Measurements from ENCODE around the gene INPP5A.

Gene INPP5A

DNA sequence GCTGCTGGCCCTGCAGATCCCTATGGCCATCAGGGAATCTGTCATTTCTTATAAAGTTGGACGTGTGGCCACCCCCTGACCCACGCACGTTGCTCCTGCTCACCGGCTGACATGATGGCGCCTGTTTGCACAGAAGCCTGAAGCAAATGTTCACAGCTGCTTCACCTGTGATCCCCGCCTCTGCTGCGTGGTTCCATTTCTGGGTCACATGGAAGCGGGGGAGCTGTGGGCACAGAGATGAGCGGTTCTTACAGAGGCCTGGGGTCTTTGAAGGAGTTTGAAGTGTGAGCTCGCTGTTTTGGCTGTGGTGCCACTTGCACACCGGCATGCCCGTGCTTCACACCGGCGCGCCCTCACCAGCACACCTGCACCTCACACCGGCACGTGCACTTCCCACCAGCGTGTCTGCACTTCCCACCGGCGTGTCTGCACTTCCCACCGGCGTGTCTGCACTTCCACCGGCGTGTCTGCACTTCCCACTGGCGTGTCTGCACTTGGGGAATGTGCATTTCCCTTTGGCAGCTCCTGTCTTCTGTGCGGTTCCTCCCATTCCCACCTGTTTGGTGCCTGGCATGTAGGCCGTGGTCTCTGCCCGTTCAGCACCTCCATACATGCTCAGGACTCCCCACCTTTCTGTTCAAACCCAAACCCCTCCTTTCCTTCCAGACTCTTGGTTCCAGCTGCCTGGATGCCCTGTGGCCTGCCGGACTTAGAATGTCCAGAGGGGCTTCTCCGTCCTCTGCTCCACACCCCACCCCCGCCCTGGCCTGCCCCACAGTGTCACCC, 86.7 kb downstream of the INPP5A start:
- Histone ChIP-seq H3K9ac (ENCODE audit: low read depth in 1 of 2, low read length in 2 of 2) (no peak overlapping the region), H3K27me3 (ENCODE audit: control insufficient read depth in 2 of 2, insufficient read depth in 2 of 2, low read length in 2 of 2) (no peaks in the 10 kb centered on the region), H3K4me3 (ENCODE audit: low read length in 2 of 2) (no peak overlapping the region), H3K4me1 (ENCODE audit: control insufficient read depth in 2 of 2, insufficient read depth in 2 of 2, low read length in 2 of 2) (peaks cover 2% of the 10 kb centered on the region in 2 donors), H3K36me3 (ENCODE audit: control insufficient read depth in 2 of 2, insufficient read depth in 2 of 2, low read length in 2 of 2) (no peaks in the 10 kb centered on the region), H3K9me3 (ENCODE audit: control insufficient read depth in 2 of 2, low read length in 2 of 2) (peaks cover 0 to 2% of the 10 kb centered on the region in 2 donors), H3K27ac (ENCODE audit: low read depth in 2 of 2, low read length in 2 of 2) (no peak overlapping the region)

DNA sequence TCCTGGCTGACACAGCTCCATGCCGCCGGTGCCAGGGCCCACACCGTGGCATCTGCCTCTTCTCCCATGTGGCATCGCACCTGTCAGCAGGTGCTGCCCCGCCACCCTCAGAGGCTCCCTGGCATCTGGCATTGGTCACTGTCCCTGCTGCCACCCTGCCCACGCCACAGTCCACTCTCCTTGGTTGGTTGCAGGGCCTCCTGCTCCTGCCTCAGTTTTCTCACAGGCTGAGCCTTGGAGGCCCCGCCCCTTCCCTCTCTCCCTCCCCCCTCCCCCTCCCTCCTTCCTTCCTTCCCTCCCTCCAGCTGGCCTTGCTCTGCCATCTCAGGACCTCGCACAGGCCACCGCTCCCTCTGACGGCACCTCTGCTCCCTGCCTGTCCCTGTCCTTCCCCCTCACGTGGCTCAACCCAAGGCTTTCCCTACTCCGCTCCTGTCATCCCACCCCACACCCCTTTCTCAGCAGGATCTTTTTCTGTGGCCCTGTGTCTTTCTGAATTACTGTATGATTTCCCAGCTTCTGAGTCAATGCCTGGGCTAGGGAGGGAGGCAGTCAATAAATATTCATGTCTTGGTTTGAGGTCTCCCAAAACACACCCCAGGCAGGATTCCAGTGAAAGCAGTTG, 87.4 kb downstream of the INPP5A start:
- H3K9ac ChIP-seq (ENCODE audit: low read depth in 1 of 2, low read length in 2 of 2), result no peak overlapping the region

DNA sequence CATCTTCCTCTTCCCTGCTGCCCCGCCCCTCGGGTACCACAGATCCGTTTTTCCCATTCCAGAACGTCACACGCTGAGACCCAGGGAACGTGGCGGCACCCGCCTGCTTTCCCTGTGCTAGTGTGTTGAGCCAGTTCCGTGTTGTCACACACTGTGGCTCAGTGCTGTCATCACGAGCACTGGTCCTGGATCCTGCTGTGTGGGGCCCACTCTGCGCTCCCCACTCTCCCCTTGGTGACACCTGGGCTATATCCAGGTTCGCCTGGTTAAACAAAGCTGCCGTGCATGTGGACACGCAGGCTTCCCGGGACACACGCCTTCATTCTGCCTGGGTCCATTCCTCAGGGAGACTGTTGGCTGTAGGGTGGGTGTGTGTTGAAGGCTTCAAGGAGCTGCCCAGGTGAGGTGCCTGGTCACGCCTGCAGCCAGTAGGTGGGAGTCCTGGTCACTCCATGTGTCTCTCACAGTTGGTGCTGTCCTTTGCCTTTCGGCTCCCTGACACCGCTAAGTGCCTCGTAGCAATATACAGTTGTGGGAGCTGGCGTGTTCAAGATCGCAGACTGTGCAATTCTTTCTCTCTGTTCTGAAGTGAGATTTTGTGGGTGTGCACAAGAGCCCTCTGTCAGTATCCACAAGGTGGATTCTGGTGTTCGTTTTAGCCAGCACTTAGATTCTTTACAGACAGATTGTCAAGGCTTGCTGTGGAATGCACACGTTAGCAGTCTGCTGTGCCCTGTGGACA, 88.6 kb downstream of the INPP5A start:
- Histone ChIP-seq H3K36me3 (ENCODE audit: control insufficient read depth in 2 of 2, insufficient read depth in 2 of 2, low read length in 2 of 2) (no peaks in the 10 kb centered on the region), H3K4me1 (ENCODE audit: control insufficient read depth in 2 of 2, insufficient read depth in 2 of 2, low read length in 2 of 2) (peaks cover 2% of the 10 kb centered on the region in 2 donors), H3K9me3 (ENCODE audit: control insufficient read depth in 2 of 2, low read length in 2 of 2) (no peaks in the 10 kb centered on the region), H3K27me3 (ENCODE audit: control insufficient read depth in 2 of 2, insufficient read depth in 2 of 2, low read length in 2 of 2) (no peaks in the 10 kb centered on the region), H3K27ac (ENCODE audit: low read depth in 2 of 2, low read length in 2 of 2) (no peak overlapping the region), H3K9ac (ENCODE audit: low read depth in 1 of 2, low read length in 2 of 2) (no peak overlapping the region), H3K4me3 (ENCODE audit: low read length in 2 of 2) (no peak overlapping the region)

More for the DNA sequence above, 87.4 kb downstream of the INPP5A start:
- peaks cover 0 to 2% of the 10 kb centered on the region in 2 donors for H3K9me3 ChIP-seq (ENCODE audit: control insufficient read depth in 2 of 2, low read length in 2 of 2)
- H3K4me1 ChIP-seq (ENCODE audit: control insufficient read depth in 2 of 2, insufficient read depth in 2 of 2, low read length in 2 of 2), result peaks cover 2% of the 10 kb centered on the region in 2 donors
- no peak overlapping the region for H3K4me3 ChIP-seq (ENCODE audit: low read length in 2 of 2)
- no peaks in the 10 kb centered on the region for H3K36me3 ChIP-seq (ENCODE audit: control insufficient read depth in 2 of 2, insufficient read depth in 2 of 2, low read length in 2 of 2)
- no peaks in the 10 kb centered on the region for H3K27me3 ChIP-seq (ENCODE audit: control insufficient read depth in 2 of 2, insufficient read depth in 2 of 2, low read length in 2 of 2)
- H3K27ac ChIP-seq (ENCODE audit: low read depth in 2 of 2, low read length in 2 of 2), result no peak overlapping the region

DNA sequence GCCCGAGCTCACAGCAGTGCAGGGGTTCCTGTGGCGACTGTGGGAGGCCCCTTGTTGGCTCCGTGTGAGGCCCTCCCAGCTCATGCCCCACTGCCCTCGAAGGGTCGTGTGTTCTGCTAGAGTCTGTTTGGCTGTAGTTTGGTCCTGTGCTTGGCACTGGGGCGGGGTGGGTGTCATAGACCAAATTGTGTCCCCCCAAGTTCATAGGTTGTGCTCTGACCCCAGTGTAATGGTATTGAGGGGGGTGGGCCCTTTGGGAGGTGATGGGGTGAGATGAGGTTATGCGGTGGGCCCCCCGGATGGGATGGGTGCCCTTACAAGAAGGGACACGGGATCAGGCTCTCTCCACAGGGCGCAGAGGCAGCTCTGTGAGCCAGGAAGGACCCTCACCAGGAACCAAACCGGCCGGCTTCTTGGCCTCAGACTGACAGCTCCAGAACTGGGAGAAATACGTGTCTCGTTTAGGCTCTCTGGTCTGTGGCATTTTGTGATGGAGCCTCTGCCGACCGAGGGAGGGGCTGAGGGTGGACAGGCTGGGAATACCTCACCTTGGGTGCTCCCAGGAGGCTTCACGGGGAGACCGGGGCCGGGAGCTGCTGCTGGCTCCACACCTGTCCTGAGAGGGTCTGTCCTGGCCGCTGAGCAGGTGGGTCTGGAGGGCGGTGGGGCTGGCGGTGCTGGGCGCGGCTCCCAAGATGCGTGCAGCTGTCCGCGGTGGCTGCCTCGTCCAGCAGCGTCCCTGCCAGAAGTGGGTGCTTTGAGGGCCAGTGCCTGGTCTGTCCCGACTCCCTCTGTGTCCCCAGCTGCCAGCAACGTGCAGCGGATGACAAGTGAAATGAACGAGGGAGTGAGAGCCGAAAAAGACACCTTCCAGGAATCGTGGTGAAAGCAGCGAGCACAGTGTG, 89.4 kb downstream of the INPP5A start:
- peaks cover 8 to 9% of the 10 kb centered on the region in 2 donors for H3K4me1 ChIP-seq (ENCODE audit: control insufficient read depth in 2 of 2, insufficient read depth in 2 of 2, low read length in 2 of 2)
- H3K36me3 ChIP-seq (ENCODE audit: control insufficient read depth in 2 of 2, insufficient read depth in 2 of 2, low read length in 2 of 2), result no peaks in the 10 kb centered on the region
- H3K4me3 ChIP-seq (ENCODE audit: low read length in 2 of 2), result no peak overlapping the region
- peak overlapping the region in 1 of 2 donors; percentile 26 for H3K27ac ChIP-seq (ENCODE audit: low read depth in 2 of 2, low read length in 2 of 2)
- no peak overlapping the region for H3K9ac ChIP-seq (ENCODE audit: low read depth in 1 of 2, low read length in 2 of 2)
- no peaks in the 10 kb centered on the region for H3K9me3 ChIP-seq (ENCODE audit: control insufficient read depth in 2 of 2, low read length in 2 of 2)
- H3K27me3 ChIP-seq (ENCODE audit: control insufficient read depth in 2 of 2, insufficient read depth in 2 of 2, low read length in 2 of 2), result no peaks in the 10 kb centered on the region

DNA sequence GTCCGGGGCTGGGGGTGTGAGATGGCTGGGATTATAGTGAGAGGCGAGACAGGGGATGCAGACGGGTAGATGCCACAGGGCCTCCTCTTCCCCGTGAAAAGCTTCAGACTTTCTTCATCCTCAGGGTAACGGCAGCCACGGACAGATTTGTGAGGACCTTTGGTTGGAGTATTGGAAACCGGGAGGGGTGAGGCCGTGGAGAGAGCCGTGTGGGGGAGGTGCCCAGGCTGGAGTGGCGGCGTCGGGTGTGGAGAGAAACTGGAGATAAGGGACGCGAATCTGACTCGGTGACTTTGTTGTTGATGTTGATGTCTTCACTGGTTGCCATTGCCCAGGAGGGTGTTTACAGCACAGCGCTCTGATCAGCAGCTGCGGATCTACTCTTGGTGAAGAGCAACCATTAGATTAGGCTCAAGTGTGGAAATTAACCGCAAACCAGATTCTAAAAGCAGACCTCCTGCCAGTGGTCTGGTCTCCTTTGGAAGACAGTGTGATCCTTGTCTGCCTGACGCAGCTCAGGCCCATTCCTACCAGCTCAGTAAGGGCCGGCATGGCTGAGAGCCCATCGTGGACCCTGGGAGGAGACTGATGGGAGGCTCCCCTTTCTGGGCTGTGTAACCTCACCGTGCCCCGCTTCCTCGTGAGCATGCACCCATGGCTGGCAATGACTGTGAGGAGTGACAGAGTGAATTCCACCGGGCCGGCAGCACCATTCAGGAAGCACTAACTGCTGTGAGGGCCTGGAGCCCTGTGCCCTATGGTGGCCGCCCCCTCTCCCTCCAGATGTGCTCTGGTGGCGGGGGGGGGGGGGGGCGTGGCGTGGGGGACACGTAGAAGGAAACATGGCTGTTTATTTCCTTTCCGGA, 90.3 kb downstream of the INPP5A start:
- H3K9me3 ChIP-seq (ENCODE audit: control insufficient read depth in 2 of 2, low read length in 2 of 2), result no peaks in the 10 kb centered on the region
- H3K27me3 ChIP-seq (ENCODE audit: control insufficient read depth in 2 of 2, insufficient read depth in 2 of 2, low read length in 2 of 2), result no peaks in the 10 kb centered on the region
- H3K36me3 ChIP-seq (ENCODE audit: control insufficient read depth in 2 of 2, insufficient read depth in 2 of 2, low read length in 2 of 2), result no peaks in the 10 kb centered on the region
- no peak overlapping the region for H3K9ac ChIP-seq (ENCODE audit: low read depth in 1 of 2, low read length in 2 of 2)
- peaks cover 10 to 11% of the 10 kb centered on the region in 2 donors for H3K4me1 ChIP-seq (ENCODE audit: control insufficient read depth in 2 of 2, insufficient read depth in 2 of 2, low read length in 2 of 2)
- H3K27ac ChIP-seq (ENCODE audit: low read depth in 2 of 2, low read length in 2 of 2), result peak overlapping the region; percentile 26 to 39
- H3K4me3 ChIP-seq (ENCODE audit: low read length in 2 of 2), result no peak overlapping the region

DNA sequence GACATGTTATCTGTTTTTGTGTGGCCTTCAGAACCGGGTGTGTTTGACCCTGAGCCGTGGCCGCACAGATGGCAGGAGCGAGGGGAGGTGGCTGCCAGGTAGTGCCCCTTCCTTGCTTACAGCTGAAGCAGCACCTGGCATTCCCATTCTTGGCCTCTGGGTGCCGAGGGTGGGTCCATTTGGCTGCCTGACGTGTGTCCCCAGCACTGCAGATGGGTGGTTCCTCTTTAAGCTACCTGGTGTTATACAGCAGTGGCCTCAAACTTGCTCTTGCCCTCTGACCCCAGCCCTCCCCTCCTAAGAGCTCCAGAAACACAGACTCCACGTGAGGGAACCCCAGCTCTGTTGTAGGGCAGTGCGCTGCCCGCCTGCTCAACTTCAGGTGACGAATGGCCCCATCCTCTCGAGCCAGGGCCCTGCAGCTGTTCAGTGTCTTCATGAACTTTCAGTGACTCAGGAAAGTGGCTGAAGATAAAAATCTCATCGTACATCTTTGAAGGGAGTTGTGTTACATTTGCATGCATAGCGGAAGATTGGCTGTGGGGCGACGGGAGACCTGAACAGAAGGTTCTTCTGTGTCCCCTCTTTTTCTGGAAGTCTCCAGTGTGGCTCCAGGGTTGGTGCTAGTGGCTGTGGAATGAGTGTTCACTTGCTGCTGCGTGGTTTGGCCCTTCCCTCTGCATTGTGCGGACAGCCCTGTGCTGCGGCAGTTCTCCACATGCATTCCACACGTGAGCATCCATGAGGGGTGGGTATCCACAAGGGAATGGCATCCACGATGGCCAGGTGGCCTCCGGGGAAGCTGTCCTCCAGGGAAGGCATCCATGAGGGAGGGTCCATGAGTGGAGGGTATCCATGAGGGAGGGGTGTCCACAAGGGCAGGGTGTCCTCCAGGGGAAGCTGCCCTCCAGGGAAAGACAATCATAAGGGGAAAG, 91.6 kb downstream of the INPP5A start:
- Histone ChIP-seq H3K36me3 (ENCODE audit: control insufficient read depth in 2 of 2, insufficient read depth in 2 of 2, low read length in 2 of 2) (no peaks in the 10 kb centered on the region), H3K27ac (ENCODE audit: low read depth in 2 of 2, low read length in 2 of 2) (peak overlapping the region in 1 of 2 donors; percentile 60), H3K4me3 (ENCODE audit: low read length in 2 of 2) (no peak overlapping the region), H3K9ac (ENCODE audit: low read depth in 1 of 2, low read length in 2 of 2) (no peak overlapping the region), H3K4me1 (ENCODE audit: control insufficient read depth in 2 of 2, insufficient read depth in 2 of 2, low read length in 2 of 2) (peaks cover 10 to 12% of the 10 kb centered on the region in 2 donors), H3K9me3 (ENCODE audit: control insufficient read depth in 2 of 2, low read length in 2 of 2) (no peaks in the 10 kb centered on the region), H3K27me3 (ENCODE audit: control insufficient read depth in 2 of 2, insufficient read depth in 2 of 2, low read length in 2 of 2) (no peaks in the 10 kb centered on the region)

DNA sequence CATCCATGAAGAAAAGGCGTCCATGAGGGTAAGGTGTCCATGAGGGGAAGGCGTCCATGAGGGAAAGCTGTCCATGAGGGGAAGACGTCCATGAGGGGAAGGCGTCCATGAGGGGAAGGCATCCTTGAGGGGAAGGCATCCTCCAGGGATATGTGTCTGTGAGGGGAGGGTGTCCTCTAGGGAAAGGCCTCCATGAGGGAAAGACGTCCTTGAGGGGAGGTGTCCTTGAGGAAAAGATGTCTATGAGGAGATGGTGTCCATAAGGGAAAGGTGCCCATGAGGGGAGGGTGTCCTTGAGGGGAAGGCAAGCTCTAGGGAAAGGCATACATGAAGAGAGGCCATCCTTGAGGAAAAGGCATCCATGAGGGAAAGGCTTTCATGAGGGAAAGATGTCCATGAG, 92.6 kb downstream of the INPP5A start:
- H3K27ac ChIP-seq (ENCODE audit: low read depth in 2 of 2, low read length in 2 of 2), result peak overlapping the region in 1 of 2 donors; percentile 3
- H3K4me1 ChIP-seq (ENCODE audit: control insufficient read depth in 2 of 2, insufficient read depth in 2 of 2, low read length in 2 of 2), result peaks cover 10 to 19% of the 10 kb centered on the region in 2 donors

DNA sequence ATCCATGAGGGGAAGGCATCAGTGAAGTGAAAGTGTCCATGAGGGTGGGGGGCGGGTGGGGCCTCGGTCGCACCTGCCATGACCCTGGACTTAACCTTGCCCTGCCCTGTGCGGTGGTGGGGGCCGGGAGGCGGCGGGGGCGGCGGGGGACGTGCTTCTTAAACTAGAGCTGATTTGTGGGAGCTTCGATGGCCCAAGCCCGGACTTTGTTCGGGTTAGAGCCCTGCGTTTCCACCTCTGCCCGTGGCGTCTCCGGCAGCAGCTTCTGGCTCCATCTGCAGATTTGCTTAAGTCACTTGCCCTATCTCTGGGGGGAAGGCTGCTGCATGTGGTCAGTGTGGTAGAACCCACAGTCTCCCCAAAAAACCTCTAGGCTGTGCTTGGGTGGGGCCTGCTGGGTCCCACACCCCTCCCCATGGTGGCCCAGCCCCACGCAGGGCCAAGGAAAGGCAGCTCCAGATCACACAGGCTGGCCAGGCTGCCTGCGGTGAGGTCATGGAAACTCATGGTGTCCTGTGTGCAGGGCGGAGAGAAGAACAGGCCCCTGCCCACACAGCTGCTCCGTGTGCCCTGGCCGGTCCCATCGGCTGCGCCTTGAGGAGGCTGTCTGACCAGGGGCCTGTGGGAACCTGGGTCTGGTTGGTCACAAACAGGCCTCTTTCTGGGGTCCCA, 93.2 kb downstream of the INPP5A start:
- Histone ChIP-seq H3K4me3 (ENCODE audit: low read length in 2 of 2) (no peak overlapping the region), H3K9me3 (ENCODE audit: control insufficient read depth in 2 of 2, low read length in 2 of 2) (no peaks in the 10 kb centered on the region), H3K4me1 (ENCODE audit: control insufficient read depth in 2 of 2, insufficient read depth in 2 of 2, low read length in 2 of 2) (peaks cover 10 to 19% of the 10 kb centered on the region in 2 donors), H3K36me3 (ENCODE audit: control insufficient read depth in 2 of 2, insufficient read depth in 2 of 2, low read length in 2 of 2) (no peaks in the 10 kb centered on the region), H3K27ac (ENCODE audit: low read depth in 2 of 2, low read length in 2 of 2) (peak overlapping the region; percentile 65 to 76), H3K27me3 (ENCODE audit: control insufficient read depth in 2 of 2, insufficient read depth in 2 of 2, low read length in 2 of 2) (no peaks in the 10 kb centered on the region), H3K9ac (ENCODE audit: low read depth in 1 of 2, low read length in 2 of 2) (no peak overlapping the region)

More for the DNA sequence above, 92.6 kb downstream of the INPP5A start:
- Histone ChIP-seq H3K27me3 (ENCODE audit: control insufficient read depth in 2 of 2, insufficient read depth in 2 of 2, low read length in 2 of 2) (no peaks in the 10 kb centered on the region), H3K9me3 (ENCODE audit: control insufficient read depth in 2 of 2, low read length in 2 of 2) (no peaks in the 10 kb centered on the region), H3K9ac (ENCODE audit: low read depth in 1 of 2, low read length in 2 of 2) (no peak overlapping the region), H3K4me3 (ENCODE audit: low read length in 2 of 2) (no peak overlapping the region), H3K36me3 (ENCODE audit: control insufficient read depth in 2 of 2, insufficient read depth in 2 of 2, low read length in 2 of 2) (no peaks in the 10 kb centered on the region)
